ENCODE data around the gene MCM3. TPM values are rescaled to one million over a fixed set of nuclear protein-coding genes. Genes with fewer than 3 reads are reported as not detected.
A peak's percentile ranks its signal among the peaks of the same experiment; 100 is the strongest.

The MCM3 gene
- total RNA-seq, 1 experiment from 2014 or later, result 198 TPM

DNA sequence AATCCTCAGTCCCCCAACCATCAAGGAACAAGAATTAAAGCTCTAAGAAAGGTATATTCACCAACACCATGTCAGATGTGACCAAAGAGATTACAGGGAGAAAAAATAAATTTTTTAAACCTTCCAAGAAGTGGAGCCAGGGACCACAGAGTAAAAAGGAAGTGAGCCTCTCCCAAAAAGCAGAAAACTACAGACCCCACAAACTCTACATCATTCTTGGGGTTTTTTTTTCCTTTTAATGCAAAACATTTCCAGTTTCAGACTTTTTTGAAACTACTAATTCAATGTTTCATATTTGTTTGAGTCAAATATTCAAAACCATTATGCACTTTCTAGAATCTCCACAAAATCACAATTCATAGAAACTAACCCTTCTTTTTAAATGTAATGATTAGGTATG is 33.4 kb downstream of the MCM3 start:
- DNase-seq (ENCODE audit: low spot score), result no peak

DNA sequence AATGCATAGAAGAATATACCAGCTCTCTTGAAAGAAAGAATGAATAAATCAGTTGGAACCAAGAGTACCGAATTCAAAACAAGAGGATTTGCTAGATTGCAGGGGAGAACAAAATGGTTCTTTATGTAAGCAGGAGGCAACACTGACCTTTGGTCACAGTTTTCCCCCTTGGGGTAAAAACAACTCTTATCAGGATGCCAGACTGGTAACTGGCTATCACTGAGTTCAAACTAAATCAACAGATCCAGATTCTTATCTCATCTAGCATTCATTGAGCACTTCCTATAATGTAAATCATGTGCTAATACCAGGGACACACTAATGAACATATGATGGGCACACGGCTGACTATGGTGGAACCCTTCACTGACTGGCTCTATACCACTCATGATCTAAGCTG is 35.5 kb downstream of the MCM3 start:
- DNase-seq (ENCODE audit: low spot score), result no peak

DNA sequence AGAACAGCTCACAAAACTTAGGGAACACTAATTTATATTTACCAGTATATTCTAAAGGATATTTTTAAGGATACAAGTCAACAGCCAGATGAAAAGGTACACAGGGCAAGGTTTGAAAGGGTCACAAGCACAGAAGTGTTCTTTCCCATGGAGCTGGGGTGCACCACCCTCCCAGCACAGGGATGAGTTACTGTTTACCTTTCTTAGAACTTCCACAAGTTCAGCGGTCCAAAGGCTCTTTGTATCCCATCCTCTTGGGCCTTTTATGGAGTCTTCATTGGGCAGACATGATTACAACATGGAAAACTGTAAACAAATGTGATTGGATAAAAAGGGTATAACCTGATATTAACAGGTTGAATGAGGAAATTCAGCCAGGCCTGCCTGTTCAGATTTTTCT is 39.1 kb downstream of the MCM3 start:
- DNase-seq (ENCODE audit: low spot score), result no peak

GRCh38 chr6:52244400-52244799 is 40.1 kb downstream of the MCM3 start, which contains the start of gene IL17F:
TSS of gene IL17F (minus strand) at chr6:52244500. CDS start at chr6:52244429, 71 bp downstream.
- no peak for DNase-seq (ENCODE audit: low spot score)

GRCh38 chr6:52243282-52243893 is 41.2 kb downstream of the MCM3 start:
- no peak for DNase-seq (ENCODE audit: low spot score)

DNA sequence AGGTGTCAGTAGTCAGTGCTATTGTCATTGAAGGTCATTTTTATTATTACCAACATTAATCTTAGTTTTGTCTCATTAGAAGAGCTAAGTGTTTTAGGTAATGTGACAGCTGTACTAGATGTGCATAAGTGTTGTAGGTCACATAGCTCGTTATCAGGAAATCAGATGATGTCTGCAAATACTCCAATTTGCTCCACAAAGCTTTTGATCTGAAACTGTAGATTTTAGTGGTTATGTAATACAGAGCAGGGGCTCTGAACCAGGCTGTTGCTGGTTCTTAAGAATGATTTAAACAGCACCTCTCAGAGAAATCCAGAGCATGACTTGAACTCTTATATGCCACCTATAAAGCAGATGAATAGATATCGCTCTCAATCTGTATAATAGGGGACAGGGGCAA is 42.7 kb downstream of the MCM3 start:
- DNase-seq (ENCODE audit: low spot score), result no peak

DNA sequence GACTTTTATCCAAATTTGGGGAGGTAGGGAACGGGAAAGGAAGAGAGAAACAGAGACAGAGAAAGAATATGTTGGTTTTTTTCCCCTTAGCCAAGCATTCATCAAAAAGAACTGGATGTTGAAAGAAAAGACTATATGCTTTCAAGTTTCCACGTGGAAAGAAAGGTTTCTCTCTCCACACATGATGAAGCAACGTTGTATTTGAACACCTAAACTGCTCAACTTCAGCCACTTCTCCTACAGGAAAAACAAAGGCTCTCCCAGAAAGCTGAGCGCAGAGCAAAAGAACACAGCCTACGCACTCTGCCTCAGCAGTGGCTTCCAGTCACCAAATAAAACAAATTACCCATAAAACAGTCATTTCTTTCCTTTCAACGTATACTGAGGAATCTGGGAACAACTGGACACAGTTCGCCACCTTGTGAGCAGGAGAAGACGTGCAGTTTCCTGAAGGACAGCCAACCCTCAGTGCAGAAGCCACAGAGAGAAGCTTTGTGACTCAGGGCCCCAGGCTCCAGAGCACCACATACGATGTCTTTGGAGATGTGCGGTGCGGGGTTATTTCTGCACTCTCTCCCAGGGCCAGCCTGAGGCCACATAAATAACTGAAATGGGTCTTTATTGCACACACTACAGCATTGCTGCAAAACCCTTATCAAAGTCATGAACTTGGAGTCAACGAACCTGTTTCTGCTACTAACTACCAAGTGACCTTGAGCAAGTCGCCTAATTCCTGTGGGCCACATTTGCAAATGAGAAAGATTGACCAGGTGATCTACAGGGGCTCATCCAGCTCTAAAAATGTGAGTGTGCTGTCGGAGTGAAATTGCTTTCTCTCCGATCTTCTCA is 50.3 kb downstream of the MCM3 start:
- peak; percentile 69 for DNase-seq (ENCODE audit: low spot score)

DNA sequence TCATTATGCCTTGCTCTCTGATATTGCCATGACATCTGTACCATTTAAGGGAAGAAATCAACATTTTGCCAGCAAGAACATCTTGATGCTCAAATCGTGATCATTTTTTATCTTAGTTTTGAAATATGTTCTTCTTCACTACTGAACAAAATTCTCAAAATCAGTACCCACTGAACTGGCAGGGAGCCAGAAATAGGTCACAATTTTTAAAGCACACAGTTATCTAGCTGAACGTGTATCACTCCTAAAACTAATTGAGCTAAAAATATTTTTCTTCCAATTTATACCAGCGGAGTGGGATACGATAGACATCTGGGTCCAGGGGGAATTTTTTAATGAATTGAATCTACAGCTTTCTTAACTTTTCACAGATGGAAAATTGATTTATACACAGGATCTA is 51.5 kb downstream of the MCM3 start:
- no peak for DNase-seq (ENCODE audit: low spot score)

DNA sequence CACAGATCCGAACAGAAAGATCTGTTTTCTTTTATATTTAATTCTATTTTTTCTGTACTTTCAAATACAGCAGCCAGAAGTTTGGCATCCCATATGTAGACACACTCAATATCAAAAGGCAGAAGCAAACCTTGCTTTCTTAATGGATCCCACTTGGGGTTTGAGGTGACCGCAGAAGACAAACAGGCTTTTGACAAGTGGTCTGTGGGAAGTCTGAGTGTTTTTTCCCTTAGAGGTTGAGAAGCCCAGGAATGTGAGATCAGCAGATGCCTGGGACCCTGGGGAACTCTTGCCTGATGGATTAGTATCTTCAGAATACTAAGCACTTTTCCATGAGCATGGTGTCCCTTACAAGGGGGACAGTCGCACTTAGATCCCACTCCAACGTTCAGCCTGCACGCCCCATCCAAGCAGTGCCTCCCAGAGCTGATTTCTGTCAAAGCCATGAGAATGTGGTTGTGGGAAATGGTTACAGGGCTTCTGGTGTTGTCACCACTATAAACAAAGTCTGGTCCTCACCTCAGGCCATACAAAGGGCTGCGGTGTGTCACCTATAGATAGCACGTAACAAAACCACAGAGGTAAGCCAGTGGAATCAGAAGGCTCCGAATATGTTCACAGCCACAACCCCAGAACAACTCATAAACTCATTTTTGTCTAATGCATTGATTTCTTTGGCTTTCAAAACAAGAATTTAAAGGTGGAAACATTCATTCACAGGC is 53.0 kb downstream of the MCM3 start:
- no peak for DNase-seq (ENCODE audit: low spot score)

DNA sequence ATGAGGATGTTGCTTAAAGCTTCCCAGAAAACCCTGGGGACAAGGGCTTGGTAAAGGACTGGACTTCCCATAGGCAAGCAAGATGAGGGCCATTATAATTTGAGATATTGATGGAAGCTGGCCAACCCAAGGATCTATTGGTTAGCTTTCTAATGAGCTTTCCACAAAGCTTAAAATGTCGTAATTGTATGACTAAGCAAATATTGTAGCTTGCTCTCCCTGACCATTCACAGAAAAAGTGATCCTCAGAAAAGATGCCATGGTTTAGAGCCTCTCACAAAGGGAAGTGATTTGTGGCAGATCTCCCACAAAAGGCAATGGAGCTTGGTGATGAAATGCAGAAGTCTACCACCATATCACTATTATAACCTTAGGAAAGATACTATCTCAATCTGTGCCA is 53.9 kb downstream of the MCM3 start:
- DNase-seq (ENCODE audit: low spot score), result no peak

- DNase-seq (ENCODE audit: low spot score), result no peak
These were observed 57.0 kb downstream of the MCM3 start for GRCh38 chr6:52227495-52227894.

DNA sequence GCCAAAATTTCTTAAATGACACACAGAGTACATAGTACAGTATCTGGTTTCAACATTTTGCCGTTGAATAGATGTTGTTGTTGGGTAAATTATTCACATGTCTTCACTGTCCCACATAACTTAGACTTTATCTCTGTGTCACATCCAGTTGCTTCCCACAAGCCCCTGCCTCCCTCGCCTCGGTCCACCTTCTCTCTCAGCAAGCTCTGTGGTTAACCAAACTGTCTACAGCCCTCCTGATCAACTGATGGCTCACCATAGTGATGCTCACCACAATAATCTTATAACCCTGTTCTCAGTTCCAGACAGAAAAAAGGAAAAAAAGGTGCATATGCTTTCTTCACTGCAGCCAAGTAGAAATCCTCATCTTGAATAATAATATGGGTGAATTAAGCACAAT is 63.2 kb downstream of the MCM3 start:
- no peak for DNase-seq (ENCODE audit: low spot score)

GRCh38 chr6:52217761-52218160 is 66.8 kb downstream of the MCM3 start:
- no peak for DNase-seq (ENCODE audit: low spot score)

DNA sequence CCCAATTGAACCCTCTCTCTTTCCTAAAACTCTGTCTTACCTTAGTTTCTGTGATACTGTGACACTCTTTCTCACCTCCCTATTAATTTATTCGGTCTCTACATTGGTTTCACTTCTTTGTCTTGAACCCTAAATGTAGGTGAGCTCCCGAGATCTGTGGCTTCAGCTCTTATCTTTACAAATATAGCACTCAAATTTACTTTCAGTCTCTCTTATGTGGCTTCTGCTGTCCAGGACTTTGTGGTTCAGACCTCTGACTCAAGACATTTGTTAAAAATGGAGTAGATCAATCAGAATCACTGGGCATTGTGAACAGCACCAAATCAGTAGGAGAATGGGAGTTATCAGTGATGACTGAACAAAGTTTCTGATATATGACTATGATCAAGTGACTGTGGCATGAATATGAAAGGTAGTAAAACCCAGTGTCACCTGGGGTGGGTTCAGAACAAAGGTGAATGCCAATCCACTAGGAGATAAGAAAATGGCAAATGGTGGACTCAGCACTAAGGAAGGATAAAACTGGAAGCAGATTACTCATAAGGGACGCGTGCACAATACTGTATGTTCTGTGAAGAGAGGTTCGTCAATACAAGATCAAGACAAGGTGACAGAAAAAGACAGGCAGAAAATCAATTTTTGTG is 67.5 kb downstream of the MCM3 start:
- DNase-seq (ENCODE audit: low spot score), result no peak

- DNase-seq (ENCODE audit: low spot score), result no peak
These were observed 68.8 kb downstream of the MCM3 start for GRCh38 chr6:52215787-52216186.

Other genes with a start within 250 kb of the MCM3 start
- gene PKHD1, start 197.1 kb downstream of the MCM3 start, total RNA-seq (2014; rRNA removed; shearing (Covaris generic)), result not detected in 2 replicates
- gene IL17A, start 98.4 kb downstream of the MCM3 start, total RNA-seq (2014; rRNA removed; shearing (Covaris generic)), result not detected in 2 replicates
- gene IL17F, start 40.2 kb downstream of the MCM3 start, total RNA-seq (2014; rRNA removed; shearing (Covaris generic)), result not detected in 2 replicates
- gene PAQR8, start 77.4 kb upstream of the MCM3 start, total RNA-seq (2014; rRNA removed; shearing (Covaris generic)), result 2.7 and 3.6 TPM in 2 replicates
- 29.1 and 39.1 TPM in 2 replicates for gene EFHC1, start 135.6 kb upstream of the MCM3 start, total RNA-seq (2014; rRNA removed; shearing (Covaris generic))

Data from A172 (cell line).